DMS53 (cell line): ENCODE results near the gene KAZALD1.

Experiments used
- DNase-seq: peaks from one replicate; lab custom pipeline; 2025; lab: John Stamatoyannopoulos, UW

Gene KAZALD1

GRCh38 chr10:101047961-101048892 lies 13.6 kb upstream of the KAZALD1 start:
- peak; percentile 95 for DNase-seq

GRCh38 chr10:101050208-101051069 lies 11.3 kb upstream of the KAZALD1 start:
- DNase-seq = peak; percentile 77

GRCh38 chr10:101052285-101052684 lies 9.5 kb upstream of the KAZALD1 start:
- DNase-seq = peak; percentile 51

- DNase-seq = no peak
Measured at GRCh38 chr10:101053516-101053915, 8.3 kb upstream of the KAZALD1 start.

- no peak for DNase-seq
Measured at GRCh38 chr10:101054351-101054750, 7.4 kb upstream of the KAZALD1 start.

GRCh38 chr10:101054876-101055275 lies 6.9 kb upstream of the KAZALD1 start:
- DNase-seq = no peak

GRCh38 chr10:101055411-101055810 lies 6.4 kb upstream of the KAZALD1 start:
- DNase-seq = no peak

GRCh38 chr10:101056365-101057151 lies 5.2 kb upstream of the KAZALD1 start:
- DNase-seq = no peak

GRCh38 chr10:101060036-101060950 lies 1.5 kb upstream of the KAZALD1 start:
- DNase-seq = peak; percentile 98

GRCh38 chr10:101060951-101061623 lies 702 bp upstream of the KAZALD1 start:
- DNase-seq = peak; percentile 96

- DNase-seq = peak; percentile 92
Measured at GRCh38 chr10:101062232-101063049, 652 bp downstream of the KAZALD1 start.

- peak; percentile 64 for DNase-seq
Measured at GRCh38 chr10:101063050-101063525, 1.3 kb downstream of the KAZALD1 start.

- DNase-seq = peak; percentile 46
Measured at GRCh38 chr10:101063548-101064414, 2.0 kb downstream of the KAZALD1 start.

- no peak for DNase-seq
Measured at GRCh38 chr10:101064415-101065030, 2.7 kb downstream of the KAZALD1 start.

- peak; percentile 43 for DNase-seq
Measured at GRCh38 chr10:101065481-101066145, 3.8 kb downstream of the KAZALD1 start.

- DNase-seq = peak; percentile 93
Measured at GRCh38 chr10:101066146-101066895, 4.5 kb downstream of the KAZALD1 start.
